OCI-LY1 (cell line): ENCODE measurements around the gene KIF2B.

Experiments used
- H2AFZ ChIP-seq: fragments of 200-600 bp; sonication (generic), shearing (Covaris generic); 2 replicates; pipeline ENCODE4 v1.6.0; 2014; ENCODE audit warnings: antibody characterized with exemption, mild to moderate bottlenecking, low read length
- H3F3A ChIP-seq: fragments of 200-600 bp; sonication (generic), shearing (Covaris generic); 2 replicates; pipeline ENCODE4 v1.6.0; 2014; ENCODE audit warnings: mild to moderate bottlenecking, antibody characterized with exemption, low read length, moderate library complexity; ENCODE audit not compliant: insufficient read depth
- H3K27ac ChIP-seq: fragments of 200-600 bp; sonication (generic); 2 replicates; pipeline ENCODE4 v1.5.1; 2014; ENCODE audit warnings: low read length, mixed run types, mild to moderate bottlenecking, low read depth; ENCODE audit not compliant: poor library complexity, severe bottlenecking
- H3K27me3 ChIP-seq: fragments of 200-600 bp; sonication (generic); 2 replicates; pipeline ENCODE4 v1.6.0; 2014; ENCODE audit warnings: antibody characterized with exemption, mild to moderate bottlenecking, low read length, moderate library complexity; ENCODE audit not compliant: insufficient read depth
- H3K36me3 ChIP-seq: fragments of 200-600 bp; sonication (generic); 2 replicates; pipeline ENCODE4 v1.6.1; 2014; ENCODE audit warnings: mild to moderate bottlenecking, antibody characterized with exemption, low read length, moderate library complexity, mixed read lengths; ENCODE audit not compliant: insufficient read depth
- H3K4me1 ChIP-seq: fragments of 200-600 bp; sonication (generic); 2 replicates; pipeline ENCODE4 v1.5.1; 2014; ENCODE audit warnings: mild to moderate bottlenecking, low read length, moderate library complexity; ENCODE audit not compliant: insufficient read depth, severe bottlenecking
- H3K4me2 ChIP-seq: fragments of 200-600 bp; sonication (generic), shearing (Covaris generic); 2 replicates; pipeline ENCODE4 v1.6.1; 2014; ENCODE audit warnings: low read length
- H3K4me3 ChIP-seq: fragments of 200-600 bp; sonication (generic); 2 replicates; pipeline ENCODE4 v1.5.1; 2014; ENCODE audit warnings: low read length, low read depth, mild to moderate bottlenecking, mixed read lengths; ENCODE audit not compliant: poor library complexity, severe bottlenecking
- H3K79me2 ChIP-seq: fragments of 200-600 bp; shearing (Covaris generic); 2 replicates; pipeline ENCODE4 v1.6.1; 2016; ENCODE audit warnings: mixed run types, low read length, mixed read lengths; ENCODE audit not compliant: insufficient read depth
- H3K9ac ChIP-seq: fragments of 200-600 bp; sonication (generic), shearing (Covaris generic); 2 replicates; pipeline ENCODE4 v1.6.1; 2014; ENCODE audit warnings: mild to moderate bottlenecking, low read length, mixed read lengths
- H3K9me2 ChIP-seq: fragments of 200-600 bp; sonication (generic), shearing (Covaris generic); 2 replicates; pipeline ENCODE4 v1.6.1; 2014; ENCODE audit warnings: low read depth, mild to moderate bottlenecking, low read length, mixed read lengths
- H3K9me3 ChIP-seq: fragments of 200-600 bp; shearing (Covaris generic); 2 replicates; pipeline ENCODE4 v1.6.1; 2014; ENCODE audit warnings: low read length, mixed read lengths
- H4K20me1 ChIP-seq: fragments of 200-600 bp; sonication (generic), shearing (Covaris generic); 2 replicates; pipeline ENCODE4 v1.6.0; 2016; ENCODE audit warnings: mild to moderate bottlenecking, low read length; ENCODE audit not compliant: insufficient read depth
- EZH2 ChIP-seq: fragments of 200-600 bp; sonication (generic), shearing (Covaris generic); IDR thresholded peaks from 2 replicates; pipeline ENCODE4 v1.8.0; 2017; ENCODE audit warnings: borderline replicate concordance, mixed run types, mild to moderate bottlenecking, antibody characterized with exemption, low read length, moderate library complexity, mixed read lengths
- TF ChIP-seq, protein P1 (sequence below): fragments of 200-600 bp; sonication (generic), shearing (Covaris generic); IDR thresholded peaks from 2 replicates; pipeline ENCODE4 v1.5.1; 2017; ENCODE audit warnings: mild to moderate bottlenecking, antibody characterized with exemption, low read length, moderate library complexity, mixed read lengths

Gene KIF2B, protein sequence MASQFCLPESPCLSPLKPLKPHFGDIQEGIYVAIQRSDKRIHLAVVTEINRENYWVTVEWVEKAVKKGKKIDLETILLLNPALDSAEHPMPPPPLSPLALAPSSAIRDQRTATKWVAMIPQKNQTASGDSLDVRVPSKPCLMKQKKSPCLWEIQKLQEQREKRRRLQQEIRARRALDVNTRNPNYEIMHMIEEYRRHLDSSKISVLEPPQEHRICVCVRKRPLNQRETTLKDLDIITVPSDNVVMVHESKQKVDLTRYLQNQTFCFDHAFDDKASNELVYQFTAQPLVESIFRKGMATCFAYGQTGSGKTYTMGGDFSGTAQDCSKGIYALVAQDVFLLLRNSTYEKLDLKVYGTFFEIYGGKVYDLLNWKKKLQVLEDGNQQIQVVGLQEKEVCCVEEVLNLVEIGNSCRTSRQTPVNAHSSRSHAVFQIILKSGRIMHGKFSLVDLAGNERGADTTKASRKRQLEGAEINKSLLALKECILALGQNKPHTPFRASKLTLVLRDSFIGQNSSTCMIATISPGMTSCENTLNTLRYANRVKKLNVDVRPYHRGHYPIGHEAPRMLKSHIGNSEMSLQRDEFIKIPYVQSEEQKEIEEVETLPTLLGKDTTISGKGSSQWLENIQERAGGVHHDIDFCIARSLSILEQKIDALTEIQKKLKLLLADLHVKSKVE

DNA sequence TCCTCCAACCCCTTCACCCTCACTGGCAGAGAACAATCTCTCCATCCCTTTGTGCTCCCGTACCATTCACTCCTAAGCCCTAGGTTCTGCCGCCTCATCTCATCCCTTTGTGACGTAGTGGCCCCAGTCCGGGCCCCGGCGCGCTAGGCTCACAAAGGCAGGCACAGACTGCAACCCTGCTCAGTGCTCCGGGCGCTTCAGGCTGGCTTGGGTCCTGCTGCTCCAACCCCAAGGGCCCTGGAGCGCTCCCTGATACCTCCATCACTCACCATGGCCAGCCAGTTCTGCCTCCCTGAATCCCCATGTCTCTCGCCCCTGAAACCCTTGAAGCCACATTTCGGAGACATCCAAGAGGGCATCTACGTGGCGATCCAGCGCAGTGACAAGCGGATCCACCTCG, at the start of gene KIF2B:
Gene KIF2B (plus strand): TSS at position 164 of the 400 bp plus-strand sequence. CDS start 107 bp downstream, at position 271.
- H3K4me3 ChIP-seq, result no peak within 1 kb of the TSS
- no peaks in the 10 kb centered on the region for H3K9me2 ChIP-seq
- no peaks in the 10 kb centered on the region for H3K4me1 ChIP-seq
- no peaks in the 10 kb centered on the region for H4K20me1 ChIP-seq
- H3K36me3 ChIP-seq, result no peaks in the 10 kb centered on the region
- no peak within 1 kb of the TSS for H3K27ac ChIP-seq
- no peaks in the 10 kb centered on the region for H3F3A ChIP-seq
- H3K4me2 ChIP-seq, result no peak within 1 kb of the TSS
- no peak within 1 kb of the TSS for H3K9ac ChIP-seq
- TF ChIP-seq, protein P1, sequence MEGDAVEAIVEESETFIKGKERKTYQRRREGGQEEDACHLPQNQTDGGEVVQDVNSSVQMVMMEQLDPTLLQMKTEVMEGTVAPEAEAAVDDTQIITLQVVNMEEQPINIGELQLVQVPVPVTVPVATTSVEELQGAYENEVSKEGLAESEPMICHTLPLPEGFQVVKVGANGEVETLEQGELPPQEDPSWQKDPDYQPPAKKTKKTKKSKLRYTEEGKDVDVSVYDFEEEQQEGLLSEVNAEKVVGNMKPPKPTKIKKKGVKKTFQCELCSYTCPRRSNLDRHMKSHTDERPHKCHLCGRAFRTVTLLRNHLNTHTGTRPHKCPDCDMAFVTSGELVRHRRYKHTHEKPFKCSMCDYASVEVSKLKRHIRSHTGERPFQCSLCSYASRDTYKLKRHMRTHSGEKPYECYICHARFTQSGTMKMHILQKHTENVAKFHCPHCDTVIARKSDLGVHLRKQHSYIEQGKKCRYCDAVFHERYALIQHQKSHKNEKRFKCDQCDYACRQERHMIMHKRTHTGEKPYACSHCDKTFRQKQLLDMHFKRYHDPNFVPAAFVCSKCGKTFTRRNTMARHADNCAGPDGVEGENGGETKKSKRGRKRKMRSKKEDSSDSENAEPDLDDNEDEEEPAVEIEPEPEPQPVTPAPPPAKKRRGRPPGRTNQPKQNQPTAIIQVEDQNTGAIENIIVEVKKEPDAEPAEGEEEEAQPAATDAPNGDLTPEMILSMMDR, result no peak
- TF ChIP-seq EZH2, result no peak
- no peak within 1 kb of the TSS for H2AFZ ChIP-seq
- H3K27me3 ChIP-seq, result no peaks in the 10 kb centered on the region
- no peaks in the 10 kb centered on the region for H3K79me2 ChIP-seq
- H3K9me3 ChIP-seq, result no peaks in the 10 kb centered on the region

DNA sequence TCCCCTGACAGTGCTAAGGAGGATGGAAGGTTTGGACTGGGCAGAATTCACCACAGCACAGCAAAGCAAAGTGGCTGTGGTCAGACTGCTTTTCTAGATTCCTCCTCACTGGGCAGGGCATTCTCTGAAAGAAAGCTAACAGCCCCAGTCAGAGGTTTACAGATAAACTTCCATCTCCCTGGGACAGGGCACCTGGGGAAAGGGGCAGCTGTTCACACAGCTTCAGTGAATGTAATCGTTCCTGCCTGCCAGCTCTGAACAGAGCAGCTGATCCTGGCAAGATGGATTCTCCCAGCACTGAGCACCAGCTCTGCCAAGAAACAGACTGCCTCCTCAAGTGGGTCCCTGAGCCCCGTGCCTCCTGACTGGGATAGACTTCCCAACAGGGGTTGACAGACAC, 42.4 kb upstream of the KIF2B start:
- Histone ChIP-seq H2AFZ (no peak overlapping the region), H3K4me1 (no peaks in the 10 kb centered on the region), H3K9me3 (no peaks in the 10 kb centered on the region), H3K36me3 (no peaks in the 10 kb centered on the region), H3K27me3 (no peaks in the 10 kb centered on the region), H3K27ac (no peak overlapping the region), H3K9ac (no peak overlapping the region), H3K79me2 (no peaks in the 10 kb centered on the region), H3K4me2 (no peak overlapping the region), H3K9me2 (no peaks in the 10 kb centered on the region), H3F3A (no peaks in the 10 kb centered on the region), H3K4me3 (no peak overlapping the region), H4K20me1 (no peaks in the 10 kb centered on the region)
- TF ChIP-seq, protein P1, result no peak
- TF ChIP-seq EZH2, result no peak

DNA sequence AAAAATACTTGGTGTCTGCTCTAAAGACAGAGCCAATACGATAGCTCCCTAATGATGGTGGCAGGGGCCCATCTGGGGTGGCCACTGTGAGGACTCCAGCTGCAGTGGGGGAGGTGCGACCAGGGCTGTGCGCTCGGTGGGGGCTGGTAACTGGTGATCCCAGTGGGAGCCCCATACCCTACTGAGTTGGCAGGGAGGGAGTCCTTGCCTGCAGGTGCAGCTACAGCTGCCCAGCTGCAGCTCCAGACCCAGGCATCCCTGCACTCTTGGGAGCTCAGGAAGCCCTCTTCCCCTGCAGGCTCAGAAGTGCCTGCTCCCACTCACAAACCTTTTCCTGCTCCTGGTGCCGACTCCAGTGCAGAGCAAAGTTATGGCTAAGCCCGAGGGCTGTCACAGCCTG, 31.2 kb upstream of the KIF2B start:
- Histone ChIP-seq H3K4me1 (no peaks in the 10 kb centered on the region), H3F3A (no peaks in the 10 kb centered on the region), H4K20me1 (no peaks in the 10 kb centered on the region), H3K9me3 (no peaks in the 10 kb centered on the region), H3K79me2 (no peaks in the 10 kb centered on the region), H2AFZ (no peak overlapping the region), H3K27ac (no peak overlapping the region), H3K4me3 (no peak overlapping the region), H3K36me3 (no peaks in the 10 kb centered on the region), H3K9me2 (no peaks in the 10 kb centered on the region), H3K4me2 (no peak overlapping the region), H3K27me3 (no peaks in the 10 kb centered on the region), H3K9ac (no peak overlapping the region)
- TF ChIP-seq, protein P1, result no peak
- no peak for TF ChIP-seq EZH2
